K562 (cell line): Measurements from ENCODE around the gene MPPED1. TPM values are rescaled to one million over a fixed set of nuclear protein-coding genes. Genes with fewer than 3 reads are reported as not detected.

Experiments
- ATAC-seq: fragments of 200-7000 bp; cut with Tn5 transposase; 3 replicates; pipeline ENCODE4 v1.9.1; 2020; ENCODE audit warnings: moderate library complexity
- BruUV-seq: library from RNA; stranded (reverse); fragments of 400-500 nt; replicated peaks from 2 replicates; lab custom pipeline; 2021; lab: Mats Ljungman, UMichigan
- CTCF ChIA-PET: fragments of 300-600 bp; formaldehyde crosslinking; extraction: SDS; loops from one replicate; lab custom pipeline; 2021; ENCODE audit warnings: low intra/inter-chr PET ratio; lab: Yijun Ruan, JAX
- POLR2A ChIA-PET: fragments of 300-600, 350-650 bp; sonication (Branson Sonifier 250); formaldehyde crosslinking; extraction: SDS; loops from one replicate; lab custom pipeline; 2021; ENCODE audit warnings: antibody characterized with exemption, inconsistent platforms; lab: Yijun Ruan, JAX
- DNase-seq, 4 experiments: peaks; one replicate each; pipeline versions ENCODE4 v3.0.0 to v3.0.0-alpha.2; 2011 to 2018; ENCODE audit warnings: low spot score in 3 of 4, mixed read lengths in 3 of 4; ENCODE audit errors: extremely low read depth in 1 of 4
- FAIRE-seq: peaks from 2 replicates; lab custom pipeline; 2011; peaks lifted over from hg19 to GRCh38; lab: Jason Lieb, UNC
- H2AFZ ChIP-seq: 2 replicates; pipeline ENCODE4 v1.6.0; 2011; ENCODE audit warnings: low read depth, low read length, control low read depth, inconsistent platforms
- H3K27ac ChIP-seq: fragments of 200-600 bp; 3 replicates; pipeline ENCODE4 v1.8.0; 2011; ENCODE audit warnings: low read depth, mild to moderate bottlenecking, control low read depth, inconsistent platforms, low read length, moderate library complexity, mixed read lengths; ENCODE audit errors: extremely low read depth
- H3K27me3 ChIP-seq, 2 experiments: fragments of 300-600 bp in 1 of 2; 2 replicates in 1 of 2; 3 replicates in 1 of 2; pipeline versions ENCODE4 v1.6.0 to v1.8.0; 2011; ENCODE audit warnings: inconsistent platforms in 2 of 2, low read length in 2 of 2, mild to moderate bottlenecking in 1 of 2, mixed read lengths in 1 of 2, moderate library complexity in 1 of 2; ENCODE audit not compliant: control insufficient read depth in 2 of 2, insufficient read depth in 2 of 2
- H3K36me3 ChIP-seq: fragments of 300-600 bp; 3 replicates; pipeline ENCODE4 v1.8.0; 2011; ENCODE audit warnings: mild to moderate bottlenecking, low read length, inconsistent platforms; ENCODE audit not compliant: control insufficient read depth, insufficient read depth
- H3K4me1 ChIP-seq, 2 experiments: fragments of 200-600 bp in 1 of 2; replicated peaks in 1 of 2; 2 replicates in 1 of 2; 3 replicates in 1 of 2; pipeline versions ENCODE4 v1.5.1 to v1.8.0; 2011; ENCODE audit warnings: inconsistent platforms in 2 of 2, low read length in 2 of 2, mild to moderate bottlenecking in 1 of 2, mixed read lengths in 1 of 2, moderate library complexity in 1 of 2; ENCODE audit not compliant: control insufficient read depth in 2 of 2, insufficient read depth in 2 of 2
- H3K4me2 ChIP-seq: 2 replicates; pipeline ENCODE4 v1.6.1; 2011; ENCODE audit warnings: low read length, control low read depth, inconsistent platforms, mixed read lengths; ENCODE audit not compliant: insufficient read depth
- H3K4me3 ChIP-seq: fragments of 200-600 bp; sonication (generic), shearing (Covaris generic); 2 replicates; pipeline ENCODE4 v1.5.1; 2016; ENCODE audit warnings: control low read depth, inconsistent platforms
- H3K79me2 ChIP-seq: fragments of 200-600 bp; 3 replicates; pipeline ENCODE4 v1.8.0; 2011; ENCODE audit warnings: low read length, inconsistent platforms; ENCODE audit not compliant: control insufficient read depth, insufficient read depth
- H3K9ac ChIP-seq, 2 experiments: 2 replicates each; pipeline versions ENCODE4 v1.6.0 to v1.6.1; 2011; ENCODE audit warnings: low read depth in 2 of 2, low read length in 2 of 2, control low read depth in 1 of 2, inconsistent platforms in 1 of 2, mild to moderate bottlenecking in 1 of 2, mixed read lengths in 1 of 2; ENCODE audit not compliant: insufficient read depth in 1 of 2
- H3K9me1 ChIP-seq: one replicate; pipeline ENCODE4 v1.6.0; 2011; ENCODE audit warnings: inconsistent platforms, mild to moderate bottlenecking, low read length, moderate library complexity; ENCODE audit not compliant: control insufficient read depth, insufficient read depth
- H3K9me3 ChIP-seq: replicated peaks from 2 replicates; pipeline ENCODE4 v1.5.1; 2011; ENCODE audit warnings: low read depth, low read length, inconsistent platforms; ENCODE audit not compliant: control insufficient read depth, insufficient read depth
- H4K20me1 ChIP-seq: replicated peaks from 2 replicates; pipeline ENCODE4 v1.6.1; 2011; ENCODE audit warnings: low read length, inconsistent platforms, mixed read lengths; ENCODE audit not compliant: control insufficient read depth, insufficient read depth
- HMG20B ChIP-seq: fragments of 250-450 bp; sonication (Bioruptor Pico); IDR thresholded peaks from 2 replicates; pipeline ENCODE4 v1.5.0; 2021; ENCODE audit warnings: mild to moderate bottlenecking
- JUNB ChIP-seq: fragments of 450-650 bp; formaldehyde crosslinking; conservative IDR thresholded peaks from 2 replicates; pipeline ENCODE4 v1.4.0; 2020; ENCODE audit warnings: mild to moderate bottlenecking
- KAT7 ChIP-seq: sonication (generic); formaldehyde crosslinking; IDR thresholded peaks from 2 replicates; pipeline ENCODE4 v1.8.0; 2022; ENCODE audit warnings: missing genetic modification reagents, mild to moderate bottlenecking, borderline replicate concordance
- KDM4B ChIP-seq, 2 experiments: fragments of 450-650 bp in 1 of 2; sonication (generic) in 1 of 2; IDR thresholded peaks; 2 replicates each; pipeline ENCODE4 v1.6.1; 2016 to 2017; ENCODE audit warnings: borderline replicate concordance in 2 of 2, antibody characterized with exemption in 1 of 2, low read depth in 1 of 2, mild to moderate bottlenecking in 1 of 2
- POLR3A ChIP-seq: IDR thresholded peaks from 2 replicates; pipeline ENCODE4 v1.6.1; 2011; ENCODE audit warnings: borderline replicate concordance, mild to moderate bottlenecking, moderate library complexity; ENCODE audit not compliant: insufficient read length, insufficient read depth; ENCODE audit errors: extremely low read depth
- ZBTB8A ChIP-seq: fragments of 450-650 bp; IDR thresholded peaks from 2 replicates; pipeline ENCODE4 v1.6.1; 2018; ENCODE audit warnings: mild to moderate bottlenecking, moderate library complexity; ENCODE audit not compliant: partially characterized antibody
- ZNF184 ChIP-seq: sonication (generic); formaldehyde crosslinking; IDR thresholded peaks from 2 replicates; pipeline ENCODE4 v1.5.0; 2020; ENCODE audit warnings: missing genetic modification reagents
- ZNF24 ChIP-seq: fragments of 450-650 bp; IDR thresholded peaks from 2 replicates; pipeline ENCODE4 v1.6.1; 2016
- ZNF695 ChIP-seq: fragments of 450-650 bp; formaldehyde crosslinking; IDR thresholded peaks from 2 replicates; pipeline ENCODE4 v1.4.0; 2020; ENCODE audit warnings: mild to moderate bottlenecking, moderate library complexity
- WGBS: fragments of 100-300 bp; shearing (Covaris generic); methylation state at CpG from one replicate; pipeline ENCODE4 v1.1.6; 2016; ENCODE audit warnings: low coverage, mixed read lengths; ENCODE audit not compliant: insufficient coverage; ENCODE audit errors: missing lambda C conversion rate; 5-methylcytosine and 5-hydroxymethylcytosine counted together
- in situ Hi-C: fragments of 300-500 bp; cut with MboI; formaldehyde crosslinking; loops from 4 replicates; pipeline ENCODE4 v1.15.0; 2018; ENCODE audit warnings: inconsistent platforms, mixed read lengths
- intact Hi-C: fragments of 100-400 bp; cut with micrococcal nuclease; formaldehyde crosslinking; loops from 2 replicates; pipeline ENCODE4 v1.14.2; 2022
- polyA plus RNA-seq, 8 experiments: library from polyadenylated mRNA; depleted of rRNA in 4 of 8; stranded (reverse) in 5 of 8; unstranded in 3 of 8; fragments of >200 nt; fragmentation: Nextera tagmentation in 2 of 8; fragmentation: Illumina TruSeq in 1 of 8; extraction: Ambion mirVana in 2 of 8; extraction: Trizol in 1 of 8; gene quantifications; 2 replicates each; pipeline versions ENCODE4 v1.2.1 to v1.2.3, GENCODE V29; 2011 to 2014; ENCODE audit warnings: inconsistent platforms in 1 of 8, missing spikeins in 1 of 8
- total RNA-seq, 7 experiments: library from RNA; depleted of rRNA in 6 of 7; stranded (reverse); fragments of >200 nt in 6 of 7; fragmentation: Illumina TruSeq in 2 of 7; extraction: Trizol in 2 of 7; gene quantifications; 2 replicates each; pipeline versions ENCODE4 v1.2.1 to v1.2.3, GENCODE V29; 2011 to 2021; ENCODE audit warnings: low replicate concordance in 1 of 7
- TF ChIP-seq, protein P1 (sequence below): sonication (generic); formaldehyde crosslinking; IDR thresholded peaks from 2 replicates; pipeline ENCODE4 v1.8.1; 2022; ENCODE audit warnings: missing genetic modification reagents
- TF ChIP-seq, protein P2 (sequence below): fragments of 450-650 bp; formaldehyde crosslinking; IDR thresholded peaks from 2 replicates; pipeline ENCODE4 v1.4.0; 2022; ENCODE audit warnings: missing genetic modification characterization

Gene MPPED1
- total and polyA plus RNA-seq, 9 of the 15 experiments (the other 6 are each of a cell fraction or from before 2014, with no cell fraction given) = not detected

- Histone ChIP-seq H3K79me2 (no peaks in the 10 kb centered on the region), H3K27me3 (peaks cover 7 to 58% of the 10 kb centered on the region in 2 experiments; a peak in 3 of 5 replicates), H3K9ac (no peak overlapping the region), H2AFZ (no peak overlapping the region), H3K27ac (no peak overlapping the region), H3K4me3 (no peak overlapping the region), H3K9me3 (no peaks in the 10 kb centered on the region), H3K9me1 (no peaks in the 10 kb centered on the region), H3K36me3 (no peaks in the 10 kb centered on the region), H3K4me1 (no peaks in the 10 kb centered on the region), H3K4me2 (no peak overlapping the region), H4K20me1 (no peaks in the 10 kb centered on the region; the same call in 1 of the 2 replicates)
- DNase-seq (no peak), FAIRE-seq (no peak), ATAC-seq (no peak)
- in situ Hi-C loops = no loop called here
- WGBS = 2% methylated on average over 7 of the region's 13 CpGs
- TF ChIP-seq ZBTB8A (no peak), HMG20B (CRISPR knock-in tag) (no peak), ZNF24 (no peak), JUNB (CRISPR knock-in tag) (no peak), POLR3A (no peak), KDM4B (IDR thresholded peaks at IDR 0.05; ENCODE audit: borderline replicate concordance in 2 of 2, low read depth in 1 of 2) (no peak), ZNF695 (no peak), KAT7 (CRISPR knock-in tag) (no peak), ZNF184 (CRISPR knock-in tag) (no peak)
- TF ChIP-seq, protein P1, sequence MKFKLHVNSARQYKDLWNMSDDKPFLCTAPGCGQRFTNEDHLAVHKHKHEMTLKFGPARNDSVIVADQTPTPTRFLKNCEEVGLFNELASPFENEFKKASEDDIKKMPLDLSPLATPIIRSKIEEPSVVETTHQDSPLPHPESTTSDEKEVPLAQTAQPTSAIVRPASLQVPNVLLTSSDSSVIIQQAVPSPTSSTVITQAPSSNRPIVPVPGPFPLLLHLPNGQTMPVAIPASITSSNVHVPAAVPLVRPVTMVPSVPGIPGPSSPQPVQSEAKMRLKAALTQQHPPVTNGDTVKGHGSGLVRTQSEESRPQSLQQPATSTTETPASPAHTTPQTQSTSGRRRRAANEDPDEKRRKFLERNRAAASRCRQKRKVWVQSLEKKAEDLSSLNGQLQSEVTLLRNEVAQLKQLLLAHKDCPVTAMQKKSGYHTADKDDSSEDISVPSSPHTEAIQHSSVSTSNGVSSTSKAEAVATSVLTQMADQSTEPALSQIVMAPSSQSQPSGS = no peak
- TF ChIP-seq, protein P2, sequence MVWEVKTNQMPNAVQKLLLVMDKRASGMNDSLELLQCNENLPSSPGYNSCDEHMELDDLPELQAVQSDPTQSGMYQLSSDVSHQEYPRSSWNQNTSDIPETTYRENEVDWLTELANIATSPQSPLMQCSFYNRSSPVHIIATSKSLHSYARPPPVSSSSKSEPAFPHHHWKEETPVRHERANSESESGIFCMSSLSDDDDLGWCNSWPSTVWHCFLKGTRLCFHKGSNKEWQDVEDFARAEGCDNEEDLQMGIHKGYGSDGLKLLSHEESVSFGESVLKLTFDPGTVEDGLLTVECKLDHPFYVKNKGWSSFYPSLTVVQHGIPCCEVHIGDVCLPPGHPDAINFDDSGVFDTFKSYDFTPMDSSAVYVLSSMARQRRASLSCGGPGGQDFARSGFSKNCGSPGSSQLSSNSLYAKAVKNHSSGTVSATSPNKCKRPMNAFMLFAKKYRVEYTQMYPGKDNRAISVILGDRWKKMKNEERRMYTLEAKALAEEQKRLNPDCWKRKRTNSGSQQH (CRISPR knock-in tag) = no peak
- POLR2A ChIA-PET = no interaction called here
- CTCF ChIA-PET = no interaction called here
- intact Hi-C loops = no loop called here
- no TSS peak for BruUV-seq
Observed at GRCh38 chr22:43419371-43420080, 7.7 kb downstream of the MPPED1 start.
